Right lobe of liver (tissue), 4 donors: ENCODE results near the gene SLC16A10.

Experiments used
- POLR2A ChIP-seq: fragments of 450-650 bp; IDR thresholded peaks from one replicate; pipeline ENCODE4 v1.6.1; 2017; ENCODE audit warnings: antibody characterized with exemption, mild to moderate bottlenecking
- TF ChIP-seq, protein P1 (sequence below), 4 donors: fragments of 200-600 bp in 3 of 4; fragments of 450-650 bp in 1 of 4; IDR thresholded peaks; one replicate each; pipeline versions ENCODE4 v1.5.1 to v1.8.0; 2016 to 2022; ENCODE audit warnings: antibody characterized with exemption in 4 of 4, mild to moderate bottlenecking in 2 of 4
- donor health status: DM: no; HTN: no; CAD: no.
- donor health status: DM: no; HTN: no; CAD: no.
- donor health status: DM: no; HTN: yes; CAD: no.

DNA sequence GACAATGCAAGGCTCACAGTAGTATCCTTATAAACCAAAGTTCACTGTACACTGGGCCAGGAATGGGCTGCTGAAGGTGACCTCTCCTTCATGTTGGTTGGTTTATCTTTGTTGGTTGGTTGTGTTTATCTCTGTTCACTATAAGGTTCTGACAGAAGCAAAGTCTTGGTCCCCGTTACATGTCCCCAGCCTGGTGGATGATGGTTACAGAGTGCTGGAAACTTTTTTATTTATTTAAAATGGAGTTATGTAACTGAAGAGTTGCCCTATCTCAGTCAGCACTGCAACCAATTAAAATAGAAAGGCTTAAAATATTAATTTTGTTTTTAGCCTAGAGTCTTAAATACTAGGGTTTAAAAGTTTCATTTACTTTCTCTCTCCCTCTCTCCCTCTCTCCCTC is 100.6 kb downstream of the SLC16A10 start:
- TF ChIP-seq, protein P1, sequence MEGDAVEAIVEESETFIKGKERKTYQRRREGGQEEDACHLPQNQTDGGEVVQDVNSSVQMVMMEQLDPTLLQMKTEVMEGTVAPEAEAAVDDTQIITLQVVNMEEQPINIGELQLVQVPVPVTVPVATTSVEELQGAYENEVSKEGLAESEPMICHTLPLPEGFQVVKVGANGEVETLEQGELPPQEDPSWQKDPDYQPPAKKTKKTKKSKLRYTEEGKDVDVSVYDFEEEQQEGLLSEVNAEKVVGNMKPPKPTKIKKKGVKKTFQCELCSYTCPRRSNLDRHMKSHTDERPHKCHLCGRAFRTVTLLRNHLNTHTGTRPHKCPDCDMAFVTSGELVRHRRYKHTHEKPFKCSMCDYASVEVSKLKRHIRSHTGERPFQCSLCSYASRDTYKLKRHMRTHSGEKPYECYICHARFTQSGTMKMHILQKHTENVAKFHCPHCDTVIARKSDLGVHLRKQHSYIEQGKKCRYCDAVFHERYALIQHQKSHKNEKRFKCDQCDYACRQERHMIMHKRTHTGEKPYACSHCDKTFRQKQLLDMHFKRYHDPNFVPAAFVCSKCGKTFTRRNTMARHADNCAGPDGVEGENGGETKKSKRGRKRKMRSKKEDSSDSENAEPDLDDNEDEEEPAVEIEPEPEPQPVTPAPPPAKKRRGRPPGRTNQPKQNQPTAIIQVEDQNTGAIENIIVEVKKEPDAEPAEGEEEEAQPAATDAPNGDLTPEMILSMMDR (IDR thresholded peaks at IDR 0.05): no peak
- no peak for TF ChIP-seq POLR2A
